GM12892 (cell line): ENCODE data around the gene ZBTB7B.

Source experiments
- POLR2A ChIP-seq: IDR thresholded peaks from 2 replicates; pipeline ENCODE4 v1.6.1; 2011; ENCODE audit warnings: low read depth, low read length, control low read depth
- POLR2AphosphoS5 ChIP-seq: IDR thresholded peaks from 2 replicates; pipeline ENCODE4 v1.6.1; 2011; ENCODE audit warnings: low read depth, low read length, control low read depth

GRCh38 chr1:154964359-154964758 lies 38.2 kb upstream of the ZBTB7B start:
- TF ChIP-seq POLR2A (no peak), POLR2AphosphoS5 (no peak)
